ENCODE measurements around the gene KRT3. TPM values are rescaled to one million over a fixed set of nuclear protein-coding genes. Genes with fewer than 3 reads are reported as not detected.

Gene KRT3
- total RNA-seq, 5 donors from 2014 or later (not counting 1 experiment from before 2014, with no cell fraction given) = not detected

DNA sequence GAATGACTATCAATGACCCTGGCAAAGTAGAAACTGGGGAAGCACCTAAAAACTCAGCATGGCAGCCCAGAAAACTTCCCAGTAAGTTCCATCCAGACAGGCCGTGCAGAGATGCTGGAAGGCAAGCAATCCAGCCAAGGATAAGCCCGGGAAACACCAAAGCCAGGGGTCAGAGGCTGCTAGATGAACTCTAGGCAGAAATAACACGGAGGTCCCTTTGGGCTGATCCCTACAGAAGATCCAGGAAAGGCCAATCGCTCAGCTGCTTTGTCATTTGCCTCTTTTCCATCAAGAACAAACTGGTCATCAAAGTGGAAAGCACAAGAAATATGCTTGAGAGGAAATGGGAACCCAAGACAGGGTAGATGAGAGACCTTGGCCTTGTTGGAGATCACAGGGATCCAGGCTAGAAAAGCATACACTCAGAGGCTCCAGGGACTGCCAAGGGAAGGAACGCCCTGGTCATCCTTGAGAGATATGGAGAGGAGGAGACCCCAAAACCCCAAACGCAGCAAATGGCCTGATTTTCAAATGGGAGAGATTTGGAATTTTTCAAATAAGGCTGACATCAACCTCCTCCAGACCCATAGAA lies 31.7 kb upstream of the KRT3 start:
- no peak for DNase-seq
- no peaks in the 10 kb centered on the region for H3K9me3 Mint-ChIP-seq
- no peak overlapping the region for H3K4me3 ChIP-seq (ENCODE audit: control insufficient read depth in 1 of 2, extremely low read depth in 1 of 2, low read length in 1 of 2)
- H3K4me1 Mint-ChIP-seq = peaks cover 9 to 12% (median 10%) of the 10 kb centered on the region in 3 donors
- no peak overlapping the region for H3K27ac ChIP-seq (ENCODE audit: low read length)
- ATAC-seq (replicated peaks in 1 of 4) = no peak
- H3K27ac Mint-ChIP-seq = no peak overlapping the region
- ChIA-PET POLR2A (no interaction called here), CTCF (no interaction called here)
- no peaks in the 10 kb centered on the region for H3K9me3 ChIP-seq
- no peaks in the 10 kb centered on the region for H3K36me3 ChIP-seq (ENCODE audit: control insufficient read depth in 2 of 2, extremely low read depth in 1 of 2, insufficient read depth in 1 of 2, low read length in 1 of 2)
- peaks cover 0 to 12% of the 10 kb centered on the region in 2 experiments for H3K27me3 ChIP-seq (replicated peaks in 1 of 2; ENCODE audit: control insufficient read depth in 2 of 2, extremely low read depth in 1 of 2, insufficient read depth in 2 of 2, low read length in 1 of 2)
- no peaks in the 10 kb centered on the region for H3K36me3 Mint-ChIP-seq
- 68% methylated on average over 3 of the region's 6 CpGs for WGBS (ENCODE audit: insufficient coverage)
- H3K27me3 Mint-ChIP-seq = peaks cover 0 to 2% of the 10 kb centered on the region in 2 donors
- no peak overlapping the region for H3K4me3 Mint-ChIP-seq
- peaks cover 0 to 2% of the 10 kb centered on the region in 2 experiments for H3K4me1 ChIP-seq (ENCODE audit: control insufficient read depth in 1 of 2, extremely low read depth in 1 of 2, insufficient read depth in 2 of 2, low read length in 2 of 2)

DNA sequence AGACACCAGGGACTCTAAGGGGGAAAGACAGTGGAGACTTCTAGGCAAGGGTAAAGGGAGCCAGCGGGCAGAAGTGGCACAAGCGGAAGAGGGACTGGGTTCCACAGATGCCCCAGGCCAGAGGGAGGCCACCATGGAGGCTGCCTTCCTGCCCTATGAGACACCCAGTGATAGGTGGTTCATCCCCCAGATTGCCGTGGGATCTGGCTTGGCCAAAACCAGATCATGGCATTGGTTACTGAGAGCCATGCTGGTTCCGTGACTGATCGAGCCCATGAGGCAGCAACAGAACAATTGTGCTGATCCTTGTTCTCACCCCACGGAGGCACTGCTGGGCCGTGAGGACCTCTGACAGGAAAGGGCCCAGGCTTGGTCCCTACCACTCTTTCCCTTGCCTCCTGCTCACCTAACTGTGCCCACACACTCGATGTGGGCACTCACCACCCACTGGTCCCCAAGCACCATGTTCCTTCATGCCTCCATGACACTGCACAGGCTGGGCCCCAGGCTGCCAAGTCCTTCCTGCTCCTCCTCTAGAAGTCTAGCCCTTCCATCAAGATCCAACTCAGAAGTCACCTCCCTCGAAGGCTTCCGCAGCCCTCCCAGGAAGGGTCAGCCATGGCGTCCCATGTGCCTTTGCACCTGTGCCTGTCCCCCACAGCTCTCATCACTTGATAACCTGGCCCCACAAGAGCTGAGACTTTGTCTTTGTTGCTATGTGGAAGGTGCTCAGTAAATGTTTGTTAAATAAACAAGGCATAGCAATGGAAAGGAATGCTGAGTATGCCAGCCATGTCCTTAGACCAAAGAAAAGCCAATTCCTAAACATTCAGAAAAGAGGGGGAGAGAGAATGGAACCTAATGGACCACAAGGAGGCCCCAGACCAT lies 30.9 kb upstream of the KRT3 start:
- Mint-ChIP-seq H3K27me3 (peaks cover 0 to 2% of the 10 kb centered on the region in 2 donors), H3K27ac (no peak overlapping the region), H3K4me1 (peaks cover 9 to 12% (median 10%) of the 10 kb centered on the region in 3 donors), H3K36me3 (no peaks in the 10 kb centered on the region), H3K9me3 (no peaks in the 10 kb centered on the region), H3K4me3 (no peak overlapping the region)
- peaks cover 0 to 2% of the 10 kb centered on the region in 2 experiments for H3K4me1 ChIP-seq (ENCODE audit: control insufficient read depth in 1 of 2, extremely low read depth in 1 of 2, insufficient read depth in 2 of 2, low read length in 2 of 2)
- no peak overlapping the region for H3K4me3 ChIP-seq (ENCODE audit: control insufficient read depth in 1 of 2, extremely low read depth in 1 of 2, low read length in 1 of 2)
- POLR2A ChIA-PET = interaction anchor here in 1 of 2 donors (0.7 kb wide), 1 partner anchor 901 kb away, joined by 7 read pairs; no protein-coding TSS in a partner anchor
- 86% methylated on average over 8 of the region's 11 CpGs for WGBS (ENCODE audit: insufficient coverage)
- peaks cover 0 to 12% of the 10 kb centered on the region in 2 experiments for H3K27me3 ChIP-seq (replicated peaks in 1 of 2; ENCODE audit: control insufficient read depth in 2 of 2, extremely low read depth in 1 of 2, insufficient read depth in 2 of 2, low read length in 1 of 2)
- no peaks in the 10 kb centered on the region for H3K36me3 ChIP-seq (ENCODE audit: control insufficient read depth in 2 of 2, extremely low read depth in 1 of 2, insufficient read depth in 1 of 2, low read length in 1 of 2)
- H3K9me3 ChIP-seq = no peaks in the 10 kb centered on the region
- CTCF ChIA-PET = no interaction called here
- DNase-seq (no peak), ATAC-seq (replicated peaks in 1 of 4) (no peak)
- H3K27ac ChIP-seq (ENCODE audit: low read length) = no peak overlapping the region

- Mint-ChIP-seq H3K27me3 (peaks cover 0 to 2% of the 10 kb centered on the region in 2 donors), H3K9me3 (no peaks in the 10 kb centered on the region), H3K27ac (no peak overlapping the region), H3K36me3 (no peaks in the 10 kb centered on the region), H3K4me1 (peaks cover 9 to 12% (median 10%) of the 10 kb centered on the region in 3 donors), H3K4me3 (no peak overlapping the region)
- Histone ChIP-seq H3K4me3 (ENCODE audit: control insufficient read depth in 1 of 2, extremely low read depth in 1 of 2, low read length in 1 of 2) (no peak overlapping the region), H3K27ac (ENCODE audit: low read length) (no peak overlapping the region), H3K9me3 (no peaks in the 10 kb centered on the region), H3K27me3 (replicated peaks in 1 of 2; ENCODE audit: control insufficient read depth in 2 of 2, extremely low read depth in 1 of 2, insufficient read depth in 2 of 2, low read length in 1 of 2) (peaks cover 0 to 15% of the 10 kb centered on the region in 2 experiments), H3K36me3 (ENCODE audit: control insufficient read depth in 2 of 2, extremely low read depth in 1 of 2, insufficient read depth in 1 of 2, low read length in 1 of 2) (no peaks in the 10 kb centered on the region), H3K4me1 (ENCODE audit: control insufficient read depth in 1 of 2, extremely low read depth in 1 of 2, insufficient read depth in 2 of 2, low read length in 2 of 2) (peaks cover 0 to 2% of the 10 kb centered on the region in 2 experiments)
- WGBS (ENCODE audit: insufficient coverage) = 84% methylated on average over 3 of the region's 4 CpGs
- ATAC-seq (replicated peaks in 1 of 4) = no peak
- CTCF ChIA-PET = no interaction called here
- POLR2A ChIA-PET = no interaction called here
- no peak for DNase-seq
Observed at GRCh38 chr12:52825961-52826360, 30.0 kb upstream of the KRT3 start.

- Mint-ChIP-seq H3K27me3 (peaks cover 0 to 3% of the 10 kb centered on the region in 2 donors), H3K36me3 (no peaks in the 10 kb centered on the region), H3K4me3 (no peak overlapping the region), H3K4me1 (peaks cover 9 to 12% (median 10%) of the 10 kb centered on the region in 3 donors), H3K9me3 (no peaks in the 10 kb centered on the region), H3K27ac (no peak overlapping the region)
- H3K27me3 ChIP-seq (replicated peaks in 1 of 2; ENCODE audit: control insufficient read depth in 2 of 2, extremely low read depth in 1 of 2, insufficient read depth in 2 of 2, low read length in 1 of 2) = peaks cover 0 to 18% of the 10 kb centered on the region in 2 experiments
- H3K4me3 ChIP-seq (ENCODE audit: control insufficient read depth in 1 of 2, extremely low read depth in 1 of 2, low read length in 1 of 2) = no peak overlapping the region
- 72% methylated on average over 2 of the region's 5 CpGs for WGBS (ENCODE audit: insufficient coverage)
- H3K4me1 ChIP-seq (ENCODE audit: control insufficient read depth in 1 of 2, extremely low read depth in 1 of 2, insufficient read depth in 2 of 2, low read length in 2 of 2) = peaks cover 0 to 2% of the 10 kb centered on the region in 2 experiments
- no peak for ATAC-seq (replicated peaks in 1 of 4)
- ChIA-PET POLR2A (interaction anchor here in 1 of 2 donors (0.7 kb wide), 1 partner anchor 90 kb away, joined by 3 read pairs; no protein-coding TSS in a partner anchor), CTCF (no interaction called here)
- no peaks in the 10 kb centered on the region for H3K36me3 ChIP-seq (ENCODE audit: control insufficient read depth in 2 of 2, extremely low read depth in 1 of 2, insufficient read depth in 1 of 2, low read length in 1 of 2)
- no peak for DNase-seq
- H3K9me3 ChIP-seq = no peaks in the 10 kb centered on the region
- H3K27ac ChIP-seq (ENCODE audit: low read length) = no peak overlapping the region
Observed at GRCh38 chr12:52824741-52825410, 29.0 kb upstream of the KRT3 start.

DNA sequence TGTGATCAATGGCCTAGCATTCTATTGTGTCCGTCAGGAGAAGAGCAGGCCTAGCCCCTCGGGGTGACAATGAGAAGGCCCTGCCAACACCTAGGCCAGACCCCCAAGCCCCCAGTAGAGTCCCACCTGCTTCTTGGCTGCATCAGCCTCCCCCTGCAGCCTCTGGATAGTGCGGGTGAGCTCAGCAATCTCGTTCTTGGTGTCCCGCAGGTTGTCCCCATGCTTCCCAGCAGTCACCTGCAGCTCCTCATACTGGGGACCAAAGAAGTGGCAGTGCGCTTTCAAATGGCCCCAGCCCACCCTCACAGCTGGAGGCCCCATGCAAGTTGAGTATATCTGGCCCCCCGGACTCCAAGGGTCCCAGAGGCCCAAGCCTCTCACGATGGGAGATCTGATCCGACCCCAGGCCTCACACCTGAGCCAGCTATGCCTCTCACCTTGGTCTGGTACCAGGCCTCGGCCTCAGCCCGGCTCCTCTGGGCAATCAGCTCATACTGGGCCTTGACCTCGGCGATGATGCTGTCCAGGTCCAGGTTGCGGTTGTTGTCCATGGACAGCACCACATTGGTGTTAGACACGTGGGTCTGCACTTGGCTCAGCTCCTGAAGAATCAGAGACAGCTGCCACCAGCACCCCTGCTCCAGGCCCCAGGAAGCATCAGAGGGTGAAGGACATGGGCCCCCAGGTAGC lies 28.0 kb upstream of the KRT3 start:
- peaks cover 0 to 2% of the 10 kb centered on the region in 2 experiments for H3K4me1 ChIP-seq (ENCODE audit: control insufficient read depth in 1 of 2, extremely low read depth in 1 of 2, insufficient read depth in 2 of 2, low read length in 2 of 2)
- peaks cover 0 to 5% of the 10 kb centered on the region in 2 donors for H3K27me3 Mint-ChIP-seq
- peaks cover 0 to 21% of the 10 kb centered on the region in 2 experiments for H3K27me3 ChIP-seq (replicated peaks in 1 of 2; ENCODE audit: control insufficient read depth in 2 of 2, extremely low read depth in 1 of 2, insufficient read depth in 2 of 2, low read length in 1 of 2)
- no peak overlapping the region for H3K4me3 ChIP-seq (ENCODE audit: control insufficient read depth in 1 of 2, extremely low read depth in 1 of 2, low read length in 1 of 2)
- no peak overlapping the region for H3K27ac ChIP-seq (ENCODE audit: low read length)
- H3K36me3 Mint-ChIP-seq = no peaks in the 10 kb centered on the region
- no peaks in the 10 kb centered on the region for H3K9me3 Mint-ChIP-seq
- ChIA-PET POLR2A (interaction anchor here in 1 of 2 donors (0.7 kb wide), 1 partner anchor 89 kb away, joined by 3 read pairs; no protein-coding TSS in a partner anchor), CTCF (no interaction called here)
- DNase-seq (no peak), ATAC-seq (replicated peaks in 1 of 4) (no peak)
- no peaks in the 10 kb centered on the region for H3K9me3 ChIP-seq
- no peak overlapping the region for H3K4me3 Mint-ChIP-seq
- WGBS (ENCODE audit: insufficient coverage) = 87% methylated on average over 15 of the region's 15 CpGs
- no peak overlapping the region for H3K27ac Mint-ChIP-seq
- no peaks in the 10 kb centered on the region for H3K36me3 ChIP-seq (ENCODE audit: control insufficient read depth in 2 of 2, extremely low read depth in 1 of 2, insufficient read depth in 1 of 2, low read length in 1 of 2)
- H3K4me1 Mint-ChIP-seq = peaks cover 6 to 10% (median 7%) of the 10 kb centered on the region in 3 donors

Measured in T-cell (primary cell).